Measurements from ENCODE around the gene CAMK1D.

Gene CAMK1D

DNA sequence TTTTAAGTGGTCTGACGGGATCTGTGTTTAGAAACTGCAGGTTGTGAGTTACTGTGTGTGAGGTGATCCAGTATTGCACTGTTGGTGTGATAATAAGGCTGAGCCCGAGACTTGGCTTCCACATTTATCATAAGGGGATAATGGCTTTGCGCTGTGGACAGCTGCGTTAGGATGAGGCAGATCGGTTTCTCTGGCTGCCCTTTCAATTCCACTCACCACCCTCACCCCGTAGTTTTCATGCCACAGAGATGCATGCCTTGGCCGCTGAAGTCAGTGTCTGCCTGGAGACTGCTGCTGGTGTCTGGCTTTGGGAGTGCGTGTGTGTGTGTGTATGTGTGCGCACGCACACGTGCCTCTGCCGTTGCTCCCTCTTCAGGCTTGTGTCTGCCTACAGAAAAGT lies 379.1 kb downstream of the CAMK1D start:
- TF ChIP-seq GATA2 (IDR thresholded peaks at IDR 0.05; ENCODE audit: low read depth, low read length) (no peak), GATA3 (IDR thresholded peaks at IDR 0.05; ENCODE audit: low read depth, low read length) (no peak)

DNA sequence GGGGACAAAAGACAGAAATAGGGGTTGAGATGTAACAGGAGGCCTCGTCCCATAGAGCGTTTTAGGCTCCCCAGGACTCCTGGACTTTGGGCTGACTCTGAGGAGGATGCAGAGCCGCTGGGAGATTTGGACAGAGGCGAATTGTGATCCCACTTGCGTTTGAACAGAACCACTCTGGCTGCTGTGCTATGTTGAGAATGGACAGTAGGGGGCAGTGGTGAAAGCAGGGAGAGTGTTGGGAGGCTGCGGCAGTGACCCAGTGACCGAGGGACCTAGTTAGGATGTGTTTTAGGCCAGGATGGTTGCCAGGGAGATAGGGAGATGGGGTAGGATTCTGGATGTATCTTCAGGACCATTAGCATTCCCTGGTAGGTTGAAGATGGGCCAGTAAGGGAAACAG lies 380.5 kb downstream of the CAMK1D start:
- TF ChIP-seq GATA3 (IDR thresholded peaks at IDR 0.05; ENCODE audit: low read depth, low read length) (no peak), GATA2 (IDR thresholded peaks at IDR 0.05; ENCODE audit: low read depth, low read length) (no peak)

DNA sequence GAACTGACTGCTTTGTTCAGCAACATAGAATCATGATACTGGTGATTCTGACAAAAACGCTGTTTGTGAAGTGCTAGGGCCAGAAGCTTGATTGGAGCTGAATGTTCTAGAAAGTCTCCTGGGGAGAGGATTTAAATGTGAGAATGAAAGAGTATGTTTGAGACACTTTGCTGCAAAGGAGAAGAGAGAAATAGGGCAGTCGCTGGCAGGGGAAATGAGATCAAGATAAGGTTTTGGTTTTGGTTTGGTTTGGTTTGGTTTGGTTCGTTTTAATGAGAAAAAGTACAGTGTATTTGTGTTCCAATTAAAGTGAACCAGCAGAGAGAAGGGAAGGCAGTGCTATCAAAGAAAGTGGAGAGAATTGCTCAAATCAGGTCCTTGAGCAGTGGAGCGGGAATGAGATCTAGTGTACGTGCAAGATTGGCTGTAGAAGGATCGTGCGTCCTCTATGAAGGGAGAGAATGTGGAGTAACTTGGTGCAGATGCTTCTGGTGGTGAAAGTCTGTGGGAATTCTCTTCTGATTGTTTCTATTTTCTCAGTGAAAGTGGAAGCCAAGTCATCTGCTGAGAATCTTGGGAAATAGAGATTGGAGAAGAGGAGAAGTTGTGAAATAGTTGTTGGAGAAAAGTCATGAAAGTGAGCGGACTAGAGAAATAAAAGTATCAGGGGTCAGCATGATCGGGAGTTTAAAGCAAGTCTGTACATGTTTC lies 381.6 kb downstream of the CAMK1D start:
- TF ChIP-seq GATA3 (IDR thresholded peaks at IDR 0.05; ENCODE audit: low read depth, low read length): no peak
- no peak for TF ChIP-seq GATA2 (IDR thresholded peaks at IDR 0.05; ENCODE audit: low read depth, low read length)

DNA sequence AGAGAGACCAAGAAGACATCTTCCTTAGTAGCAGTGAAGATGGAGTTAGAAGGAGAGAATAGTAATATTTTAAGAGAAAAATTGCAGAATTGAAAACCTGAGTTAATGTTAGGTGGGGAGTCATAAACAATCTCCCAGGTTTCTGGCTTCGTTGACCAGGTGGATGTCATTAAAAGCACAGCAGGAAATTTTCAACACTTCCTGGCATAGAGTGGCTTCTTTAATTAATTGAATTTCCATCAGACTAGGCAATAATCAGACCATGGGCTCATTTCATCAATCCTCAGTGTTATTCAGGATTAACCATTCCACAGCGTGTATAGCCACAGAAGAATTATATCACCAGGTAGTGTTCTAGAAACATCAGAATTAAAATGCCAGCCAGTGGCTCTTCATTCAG lies 383.9 kb downstream of the CAMK1D start:
- TF ChIP-seq GATA2 (IDR thresholded peaks at IDR 0.05; ENCODE audit: low read depth, low read length): no peak
- no peak for TF ChIP-seq GATA3 (IDR thresholded peaks at IDR 0.05; ENCODE audit: low read depth, low read length)

DNA sequence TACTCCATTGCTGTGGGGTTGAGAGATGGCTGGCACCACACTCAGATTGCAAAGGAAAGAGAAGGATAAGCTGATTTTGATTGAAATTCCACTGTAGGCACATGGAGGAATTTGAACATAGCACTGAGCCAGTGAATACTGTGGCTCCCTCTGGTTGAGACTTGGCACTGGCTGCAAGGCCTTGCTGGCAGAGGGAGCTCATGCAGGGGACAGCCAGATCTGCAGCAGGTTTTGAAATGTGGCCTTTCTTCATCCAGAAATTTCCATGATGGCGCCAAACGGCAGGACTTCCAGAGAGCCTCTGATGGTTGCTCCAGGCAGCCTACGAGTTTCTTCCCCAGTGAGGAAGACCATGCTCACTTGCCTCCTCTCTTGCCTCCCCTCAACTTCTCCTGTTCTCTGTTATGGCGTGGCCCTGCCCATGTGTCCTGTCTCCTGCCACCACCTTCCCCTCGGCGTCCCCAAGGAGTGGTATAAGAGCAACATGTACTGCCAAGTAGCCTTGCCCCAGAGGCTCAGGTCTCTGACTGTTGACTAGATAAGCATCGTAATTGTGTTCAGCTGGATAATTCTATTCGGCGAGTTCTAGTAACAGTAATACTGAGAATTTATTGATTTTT lies 386.6 kb downstream of the CAMK1D start:
- TF ChIP-seq GATA3 (IDR thresholded peaks at IDR 0.05; ENCODE audit: low read depth, low read length) (no peak), GATA2 (IDR thresholded peaks at IDR 0.05; ENCODE audit: low read depth, low read length) (peak; percentile 37; the same call in 1 of the 2 replicates)

DNA sequence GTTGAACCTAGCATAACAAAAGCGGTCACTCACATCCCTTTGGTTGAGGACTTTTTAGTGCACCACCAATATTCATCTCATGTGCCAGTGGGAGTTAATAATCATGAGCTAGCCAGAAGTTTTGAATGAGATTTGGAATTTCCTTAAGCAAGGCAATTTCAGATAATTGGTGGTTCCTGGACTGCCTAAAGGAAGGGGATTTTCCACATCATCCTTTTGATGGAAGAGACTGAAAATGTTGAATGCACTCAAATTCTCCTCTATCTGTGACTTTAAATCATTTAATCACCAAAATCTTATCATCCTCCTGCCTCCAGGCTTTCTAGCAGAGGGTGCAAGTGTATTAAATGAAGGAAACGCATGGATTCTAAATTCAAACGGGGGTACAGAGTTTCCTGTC lies 391.5 kb downstream of the CAMK1D start:
- no peak for TF ChIP-seq GATA3 (IDR thresholded peaks at IDR 0.05; ENCODE audit: low read depth, low read length)
- TF ChIP-seq GATA2 (IDR thresholded peaks at IDR 0.05; ENCODE audit: low read depth, low read length): no peak

DNA sequence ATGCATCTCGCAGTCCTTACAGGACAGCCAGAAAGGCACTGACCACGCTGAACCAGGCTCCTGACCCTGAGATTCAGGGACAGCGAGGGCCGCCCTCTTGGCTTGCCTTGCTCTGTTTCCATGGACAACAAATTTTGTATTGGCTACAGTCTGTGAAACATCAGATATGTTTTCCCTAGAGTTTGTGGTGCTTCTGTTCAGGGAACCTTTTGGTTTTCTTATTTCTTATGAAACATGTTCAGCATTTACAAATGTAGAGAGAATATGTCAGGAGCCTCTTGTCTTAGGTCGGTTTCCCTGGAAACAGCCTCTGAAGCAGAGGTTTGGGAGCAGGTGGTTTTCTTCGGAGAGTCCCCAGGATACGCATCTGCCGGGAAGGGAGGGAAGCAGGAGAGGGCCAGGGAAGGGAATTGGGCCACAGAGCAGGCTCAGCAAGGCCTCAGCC lies 392.0 kb downstream of the CAMK1D start:
- TF ChIP-seq GATA3 (IDR thresholded peaks at IDR 0.05; ENCODE audit: low read depth, low read length) (no peak), GATA2 (IDR thresholded peaks at IDR 0.05; ENCODE audit: low read depth, low read length) (no peak)

DNA sequence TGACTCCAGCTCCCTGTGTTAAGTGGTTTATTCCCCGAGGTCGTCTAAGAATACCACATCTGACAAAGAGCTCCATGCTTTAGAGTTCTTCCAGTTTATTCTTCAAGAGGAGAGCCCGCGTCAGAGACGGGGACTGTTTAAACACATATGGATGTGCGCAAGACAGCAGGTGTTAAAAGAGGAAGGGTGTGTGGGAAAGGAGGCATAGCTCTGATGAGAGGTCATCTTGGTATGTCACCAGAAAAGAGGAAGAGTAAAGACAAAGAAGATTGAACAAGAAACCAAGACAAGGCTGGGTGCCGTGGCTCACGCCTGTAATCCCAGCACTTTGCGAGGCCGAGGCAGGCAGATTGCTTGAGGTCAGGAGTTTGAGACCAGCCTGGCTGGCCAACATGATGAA lies 393.4 kb downstream of the CAMK1D start:
- TF ChIP-seq GATA3 (IDR thresholded peaks at IDR 0.05; ENCODE audit: low read depth, low read length) (no peak), GATA2 (IDR thresholded peaks at IDR 0.05; ENCODE audit: low read depth, low read length) (no peak)

DNA sequence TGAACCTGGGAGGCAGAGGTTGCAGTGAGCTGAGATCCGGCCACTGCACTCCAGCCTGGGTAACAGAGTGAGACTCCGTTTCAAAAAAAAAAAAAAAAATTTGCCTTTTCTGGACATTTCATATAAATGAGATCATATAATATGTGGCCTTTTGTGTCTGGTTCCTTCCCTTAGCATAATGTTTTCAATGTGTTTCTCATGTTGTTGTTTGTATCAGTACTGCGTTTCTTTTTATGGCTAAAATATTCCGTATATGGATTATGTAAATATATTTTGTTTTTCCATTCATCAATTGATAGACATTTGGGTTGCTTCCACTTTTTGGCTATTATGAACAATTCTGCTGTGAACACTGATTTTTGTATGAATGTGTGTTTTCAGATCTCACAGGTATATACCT lies 394.6 kb downstream of the CAMK1D start:
- no peak for TF ChIP-seq GATA3 (IDR thresholded peaks at IDR 0.05; ENCODE audit: low read depth, low read length)
- no peak for TF ChIP-seq GATA2 (IDR thresholded peaks at IDR 0.05; ENCODE audit: low read depth, low read length)

DNA sequence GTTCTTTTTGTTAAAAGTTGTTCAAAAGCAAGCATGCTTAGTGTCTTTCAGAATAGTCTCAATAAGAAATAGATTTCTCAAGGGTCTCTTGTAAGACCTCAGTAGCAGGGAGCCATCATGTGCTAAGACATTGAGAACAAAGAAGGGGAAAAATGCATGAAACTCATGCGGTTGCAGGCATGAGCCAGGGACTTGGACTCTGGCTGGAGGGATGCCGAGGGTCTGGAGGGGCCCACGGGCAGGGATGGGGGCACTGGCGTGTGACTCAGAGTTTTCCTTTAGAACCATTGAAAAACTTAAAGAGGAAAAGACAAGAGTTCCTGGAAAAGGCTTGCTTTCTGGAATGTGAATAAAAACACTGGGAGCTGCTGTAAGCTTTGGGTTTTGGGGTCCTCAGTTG lies 398.8 kb downstream of the CAMK1D start:
- TF ChIP-seq GATA2 (IDR thresholded peaks at IDR 0.05; ENCODE audit: low read depth, low read length) (no peak), GATA3 (IDR thresholded peaks at IDR 0.05; ENCODE audit: low read depth, low read length) (no peak)

DNA sequence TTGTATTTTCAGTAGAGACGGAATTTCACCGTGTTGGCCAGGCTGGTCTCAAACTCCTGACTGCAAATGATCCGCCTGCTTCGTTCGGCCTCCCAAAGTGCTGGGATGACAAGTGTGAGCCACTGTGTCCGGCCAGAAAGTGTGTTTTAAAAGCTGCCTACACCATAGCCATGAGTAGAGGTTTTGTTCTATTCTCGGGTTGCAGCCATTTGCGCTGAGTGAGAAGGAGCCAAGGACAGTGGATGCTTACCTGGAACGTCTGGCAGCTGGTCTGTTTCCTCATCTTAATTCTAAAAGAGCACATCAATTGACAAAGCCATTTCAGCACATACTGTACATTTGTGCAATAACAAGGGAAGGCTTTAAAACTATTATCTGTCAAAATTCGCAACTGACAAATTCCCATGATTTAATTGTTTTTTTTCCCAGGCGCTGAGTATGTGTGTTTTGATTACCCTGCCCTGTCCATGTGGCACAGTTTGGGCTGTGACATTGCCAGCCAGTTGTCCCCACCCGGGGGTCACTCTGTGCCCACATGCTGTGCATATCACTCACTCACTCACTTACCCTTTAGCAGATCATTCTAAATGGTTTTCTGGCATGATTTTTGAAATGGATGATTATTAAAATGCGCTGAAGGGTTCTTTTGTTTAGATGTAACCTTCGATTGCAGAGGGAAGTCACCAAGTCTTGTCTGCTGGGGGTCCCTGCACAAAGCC lies 400.6 kb downstream of the CAMK1D start:
- TF ChIP-seq GATA2 (IDR thresholded peaks at IDR 0.05; ENCODE audit: low read depth, low read length): no peak
- no peak for TF ChIP-seq GATA3 (IDR thresholded peaks at IDR 0.05; ENCODE audit: low read depth, low read length)

DNA sequence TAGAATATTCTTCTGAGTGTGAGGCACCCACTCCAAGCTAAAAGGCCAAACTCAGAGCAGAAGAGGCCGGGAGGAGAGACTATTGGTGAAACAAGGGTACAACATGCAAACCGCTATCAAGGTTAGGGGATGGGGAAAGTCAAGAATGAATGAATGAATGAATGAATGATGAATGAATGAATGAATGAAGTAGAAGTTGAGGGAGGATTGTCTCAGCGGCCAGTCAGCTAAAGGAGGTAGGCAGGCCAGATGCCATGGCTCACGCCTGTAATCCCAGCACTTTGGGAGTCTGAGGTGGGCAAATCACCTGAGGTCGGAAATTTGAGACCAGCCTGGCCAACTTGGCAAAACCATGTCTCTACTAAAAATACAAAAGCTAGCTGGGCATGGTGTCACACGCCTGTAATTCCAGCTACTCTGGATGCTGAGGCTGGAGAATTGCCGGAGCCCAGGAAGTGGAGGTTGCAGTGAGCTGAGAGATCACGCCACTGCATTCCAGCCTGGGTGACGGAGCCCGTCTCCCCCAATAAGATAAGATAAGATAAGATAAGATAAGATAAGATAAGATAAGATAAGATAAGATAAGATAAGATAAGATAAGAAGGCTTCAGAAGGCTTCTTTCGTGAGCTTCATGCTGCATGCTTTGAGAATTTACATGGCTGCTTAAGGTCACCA lies 401.3 kb downstream of the CAMK1D start:
- TF ChIP-seq GATA2 (IDR thresholded peaks at IDR 0.05; ENCODE audit: low read depth, low read length): no peak
- TF ChIP-seq GATA3 (IDR thresholded peaks at IDR 0.05; ENCODE audit: low read depth, low read length): no peak

DNA sequence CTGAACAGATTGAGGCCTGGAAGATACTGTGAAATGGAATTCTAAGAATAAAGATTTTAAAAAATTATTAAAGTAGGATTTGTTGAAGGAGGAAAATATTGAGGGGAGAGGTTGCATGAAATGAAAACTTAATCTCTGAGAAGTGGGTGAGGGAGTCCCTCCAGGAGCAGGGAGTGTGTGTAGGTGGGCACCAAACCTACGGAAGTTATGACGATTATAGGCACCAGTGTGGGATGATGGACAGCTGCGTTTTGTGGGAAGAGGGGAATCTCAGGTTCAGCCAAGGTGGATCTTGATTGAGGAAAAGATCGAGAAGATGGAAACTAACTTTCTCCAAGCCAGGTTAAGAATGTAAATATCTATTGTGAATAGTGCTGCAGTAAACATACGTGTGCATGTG lies 405.7 kb downstream of the CAMK1D start:
- TF ChIP-seq GATA3 (IDR thresholded peaks at IDR 0.05; ENCODE audit: low read depth, low read length) (no peak), GATA2 (IDR thresholded peaks at IDR 0.05; ENCODE audit: low read depth, low read length) (no peak)

DNA sequence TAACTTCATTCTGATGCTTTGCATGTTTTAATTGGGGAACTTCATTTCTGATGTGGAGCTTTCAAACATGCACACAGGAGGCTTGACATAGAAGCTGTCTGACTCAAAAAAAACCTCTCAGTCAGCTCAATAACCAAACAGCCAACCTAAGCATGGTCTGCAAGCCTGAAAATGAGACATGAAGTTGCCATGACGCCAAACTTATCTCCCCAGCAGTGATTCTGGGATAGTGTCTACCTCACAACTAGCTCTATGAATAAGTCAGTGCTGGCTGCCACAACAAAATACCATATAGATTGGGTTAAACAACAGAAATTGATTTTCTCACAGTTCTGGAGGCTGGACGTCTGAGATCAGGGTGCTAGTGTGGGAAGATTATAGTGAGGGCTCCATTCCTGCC lies 408.0 kb downstream of the CAMK1D start:
- TF ChIP-seq GATA2 (IDR thresholded peaks at IDR 0.05; ENCODE audit: low read depth, low read length) (no peak), GATA3 (IDR thresholded peaks at IDR 0.05; ENCODE audit: low read depth, low read length) (no peak)
